ENCODE measurements around the gene DPEP3.
"Not testable (repeated sequence)": the region's sequence is repeated elsewhere in the genome, so short reads cannot be mapped to it uniquely, and the experiment has no call there.

DPEP3 gene

DNA sequence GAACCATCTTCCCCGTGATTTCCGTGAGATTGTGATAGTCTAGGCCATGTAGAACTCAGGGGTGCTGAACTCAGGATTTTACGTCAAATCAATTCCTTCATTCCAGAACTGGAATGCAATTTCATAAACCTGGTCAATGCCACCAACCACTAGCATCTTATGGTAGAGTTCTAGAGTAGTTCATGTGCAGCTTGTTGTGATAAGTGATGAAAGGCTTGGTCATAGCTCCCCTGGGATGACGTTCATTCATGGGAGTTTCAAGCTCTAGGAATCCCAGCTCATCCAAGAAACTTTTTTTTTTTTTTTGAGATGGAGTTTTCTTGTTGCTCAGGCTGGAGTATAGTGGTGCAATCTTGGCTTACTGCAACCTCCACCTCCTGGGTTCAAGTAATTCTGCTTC, 22.7 kb upstream of the DPEP3 start:
- TF ChIP-seq, protein P1, sequence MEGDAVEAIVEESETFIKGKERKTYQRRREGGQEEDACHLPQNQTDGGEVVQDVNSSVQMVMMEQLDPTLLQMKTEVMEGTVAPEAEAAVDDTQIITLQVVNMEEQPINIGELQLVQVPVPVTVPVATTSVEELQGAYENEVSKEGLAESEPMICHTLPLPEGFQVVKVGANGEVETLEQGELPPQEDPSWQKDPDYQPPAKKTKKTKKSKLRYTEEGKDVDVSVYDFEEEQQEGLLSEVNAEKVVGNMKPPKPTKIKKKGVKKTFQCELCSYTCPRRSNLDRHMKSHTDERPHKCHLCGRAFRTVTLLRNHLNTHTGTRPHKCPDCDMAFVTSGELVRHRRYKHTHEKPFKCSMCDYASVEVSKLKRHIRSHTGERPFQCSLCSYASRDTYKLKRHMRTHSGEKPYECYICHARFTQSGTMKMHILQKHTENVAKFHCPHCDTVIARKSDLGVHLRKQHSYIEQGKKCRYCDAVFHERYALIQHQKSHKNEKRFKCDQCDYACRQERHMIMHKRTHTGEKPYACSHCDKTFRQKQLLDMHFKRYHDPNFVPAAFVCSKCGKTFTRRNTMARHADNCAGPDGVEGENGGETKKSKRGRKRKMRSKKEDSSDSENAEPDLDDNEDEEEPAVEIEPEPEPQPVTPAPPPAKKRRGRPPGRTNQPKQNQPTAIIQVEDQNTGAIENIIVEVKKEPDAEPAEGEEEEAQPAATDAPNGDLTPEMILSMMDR (IDR thresholded peaks at IDR 0.05; ENCODE audit: low read depth, low read length, missing control alignments), result no peak
- DNase-seq (ENCODE audit: low read depth), result no peak
- no peak overlapping the region for H3K4me3 ChIP-seq (ENCODE audit: low read depth, low read length)
- in situ Hi-C loops (cut with HindIII; ENCODE audit: low sequenced_read_pairs), result loop anchor here (25.0 kb wide), 1 partner anchor 91 kb away; no protein-coding TSS in a partner anchor

DNA sequence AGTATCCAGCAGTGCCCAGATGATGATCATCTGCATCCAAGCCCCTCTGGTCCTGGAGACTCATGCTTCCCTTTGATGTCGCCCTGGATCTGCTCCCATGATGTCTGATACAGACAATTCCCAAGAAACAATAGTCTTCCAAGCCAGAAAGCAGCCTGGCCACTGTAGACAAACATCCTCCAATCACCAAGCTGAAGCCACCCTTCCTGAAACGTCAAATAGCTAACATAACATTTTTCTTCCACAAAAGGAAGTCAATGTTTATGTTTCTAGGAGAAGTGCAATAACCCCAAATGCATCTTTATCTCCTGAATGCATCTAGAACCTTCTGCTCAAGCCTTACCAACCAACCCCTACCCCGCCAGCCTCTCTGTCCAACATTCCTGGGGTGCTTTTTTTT, 20.2 kb upstream of the DPEP3 start:
- no peak overlapping the region for H3K4me3 ChIP-seq (ENCODE audit: low read depth, low read length)
- in situ Hi-C loops (cut with HindIII; ENCODE audit: low sequenced_read_pairs), result loop anchor here (25.0 kb wide), 1 partner anchor 88 kb away; no protein-coding TSS in a partner anchor
- no peak for DNase-seq (ENCODE audit: low read depth)
- TF ChIP-seq, protein P1 (IDR thresholded peaks at IDR 0.05; ENCODE audit: low read depth, low read length, missing control alignments), result no peak

DNA sequence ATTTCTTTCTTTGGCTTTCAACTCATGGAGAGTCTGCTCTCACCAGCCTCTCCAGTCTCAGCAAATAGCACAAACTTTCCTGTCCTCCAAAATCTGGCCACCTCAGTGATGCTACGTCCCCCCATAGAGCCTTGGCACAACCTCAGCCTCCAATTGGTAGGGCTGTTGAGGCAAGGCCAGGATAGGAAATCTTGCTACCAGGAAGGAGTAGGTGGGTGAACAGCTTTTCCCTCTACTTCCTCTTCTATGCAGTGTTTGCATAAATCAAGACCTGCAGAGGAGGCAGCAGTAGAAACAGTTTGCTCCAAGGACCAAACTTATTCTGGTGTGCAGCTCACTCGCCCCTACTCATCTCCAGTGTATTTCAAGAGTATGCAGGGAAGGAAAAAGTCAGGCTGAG, 19.7 kb upstream of the DPEP3 start:
- H3K4me3 ChIP-seq (ENCODE audit: low read depth, low read length), result no peak overlapping the region
- in situ Hi-C loops (cut with HindIII; ENCODE audit: low sequenced_read_pairs), result loop anchor here (25.0 kb wide), 1 partner anchor 88 kb away; no protein-coding TSS in a partner anchor
- DNase-seq (ENCODE audit: low read depth), result no peak
- TF ChIP-seq, protein P1 (IDR thresholded peaks at IDR 0.05; ENCODE audit: low read depth, low read length, missing control alignments), result no peak

DNA sequence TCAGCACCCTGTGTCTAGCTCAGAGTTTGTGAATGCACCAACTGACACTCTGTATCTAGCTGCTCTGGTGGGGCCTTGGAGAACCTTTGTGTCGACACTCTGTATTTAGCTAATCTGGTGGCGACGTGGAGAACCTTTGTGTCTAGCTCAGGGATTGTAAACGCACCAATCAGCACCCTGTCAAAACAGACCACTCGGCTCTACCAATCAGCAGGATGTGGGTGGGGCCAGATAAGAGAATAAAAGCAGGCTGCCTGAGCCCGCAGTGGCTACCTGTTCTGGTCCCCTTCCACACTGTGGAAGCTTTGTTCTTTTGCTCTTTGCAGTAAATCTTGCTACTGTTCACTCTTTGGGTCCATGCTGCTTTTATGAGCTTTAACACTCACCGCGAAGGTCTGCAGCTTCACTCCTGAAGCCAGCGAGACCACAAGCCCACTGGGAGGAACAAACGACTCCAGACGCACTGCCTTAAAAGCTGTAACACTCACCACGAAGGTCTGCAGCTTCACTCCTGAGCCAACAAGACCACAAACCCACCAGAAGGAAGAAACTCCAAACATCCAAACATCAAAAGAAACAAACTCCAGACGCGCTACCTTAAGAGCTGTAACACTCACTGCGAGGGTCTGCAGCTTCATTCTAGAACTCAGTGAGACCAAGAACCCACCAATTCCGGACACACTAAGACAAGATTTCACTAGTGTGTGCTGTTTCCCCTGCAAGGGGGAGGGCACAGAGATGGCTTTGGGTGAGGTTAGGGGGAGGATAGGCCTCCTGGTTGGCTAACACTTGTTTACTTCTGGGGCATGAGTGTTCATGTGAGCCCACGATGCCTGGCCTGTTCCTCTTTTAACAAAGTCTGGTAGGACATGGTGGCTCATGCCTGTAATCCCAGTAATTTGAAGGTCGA, 18.7 kb upstream of the DPEP3 start, which contains the start of gene DPEP2:
Gene DPEP2, minus strand, starts transcription at position 706 of the 910 bp plus-strand sequence. CDS start 6,272 bp downstream, outside the sequence.
- H3K4me3 ChIP-seq (ENCODE audit: low read depth, low read length); DNase-seq (ENCODE audit: low read depth); in situ Hi-C loops (cut with HindIII; ENCODE audit: low sequenced_read_pairs): not testable (repeated sequence)

DNA sequence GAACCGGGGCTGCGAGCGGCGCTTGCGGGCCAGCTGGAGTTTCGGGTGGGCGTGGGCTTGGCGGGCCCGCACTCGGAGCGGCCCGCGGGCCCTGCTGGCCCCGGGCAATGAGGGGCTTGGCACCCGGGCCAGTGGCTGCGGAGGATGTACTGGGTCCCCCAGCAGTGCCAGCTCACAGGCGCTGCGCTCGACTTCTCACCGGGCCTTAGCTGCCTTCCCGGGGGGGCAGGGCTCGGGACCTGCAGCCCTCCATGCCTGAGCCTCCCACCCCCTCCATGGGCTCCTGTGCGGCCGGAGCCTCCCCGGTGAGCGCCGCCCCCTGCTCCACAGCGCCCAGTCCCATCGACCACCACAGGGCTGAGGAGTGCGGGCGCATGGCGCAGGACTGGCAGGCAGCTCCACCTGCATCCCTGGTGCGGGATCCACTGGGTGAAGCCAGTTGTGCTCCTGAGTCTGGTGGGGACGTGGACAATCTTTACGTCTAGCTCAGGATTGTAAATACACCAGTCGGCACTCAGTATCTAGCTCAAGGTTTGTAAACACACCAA, 18.0 kb upstream of the DPEP3 start:
- DNase-seq (ENCODE audit: low read depth); in situ Hi-C loops (cut with HindIII; ENCODE audit: low sequenced_read_pairs); H3K4me3 ChIP-seq (ENCODE audit: low read depth, low read length): not testable (repeated sequence)

DNA sequence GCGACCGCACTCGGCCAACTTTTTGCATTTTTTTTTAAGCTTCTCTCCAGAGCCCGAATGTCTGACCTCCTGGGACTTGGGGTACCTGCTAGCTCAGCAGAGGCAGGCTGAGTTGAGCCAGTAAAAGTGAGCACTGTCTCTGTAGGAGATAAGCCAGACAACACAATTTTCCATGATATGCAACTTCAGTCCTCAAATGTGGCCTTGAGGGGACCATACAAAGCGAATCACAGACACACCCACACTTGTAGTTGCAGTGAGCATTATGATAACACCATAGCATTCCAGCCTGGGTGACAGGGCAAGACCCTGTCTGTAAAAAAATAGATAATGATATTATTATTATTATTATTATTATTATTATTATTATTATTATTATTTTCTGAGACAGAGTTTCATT, 16.4 kb upstream of the DPEP3 start:
- TF ChIP-seq, protein P1 (IDR thresholded peaks at IDR 0.05; ENCODE audit: low read depth, low read length, missing control alignments), result no peak
- no peak overlapping the region for H3K4me3 ChIP-seq (ENCODE audit: low read depth, low read length)
- no peak for DNase-seq (ENCODE audit: low read depth)
- in situ Hi-C loops (cut with HindIII; ENCODE audit: low sequenced_read_pairs), result no loop called here

DNA sequence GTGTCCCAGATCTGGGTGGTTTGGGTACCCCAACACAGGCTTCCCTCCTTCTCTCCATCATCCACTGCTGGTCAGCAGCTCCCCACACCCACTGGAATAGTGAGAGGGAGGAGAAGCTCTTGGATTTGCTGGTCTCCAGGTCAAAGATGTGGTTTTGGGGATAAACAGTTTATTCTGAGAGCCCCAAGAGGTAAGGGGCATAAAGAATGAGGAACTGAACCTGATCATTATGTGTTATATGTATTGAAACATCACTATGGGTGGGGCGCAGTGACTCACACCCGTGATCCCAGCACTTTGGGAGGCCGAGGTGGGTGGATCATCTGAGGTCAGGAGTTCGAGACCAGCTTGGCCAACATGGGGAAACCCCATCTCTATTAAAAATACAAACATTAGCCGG, 15.1 kb upstream of the DPEP3 start:
- no peak for DNase-seq (ENCODE audit: low read depth)
- in situ Hi-C loops (cut with HindIII; ENCODE audit: low sequenced_read_pairs), result no loop called here
- TF ChIP-seq, protein P1 (IDR thresholded peaks at IDR 0.05; ENCODE audit: low read depth, low read length, missing control alignments), result no peak
- no peak overlapping the region for H3K4me3 ChIP-seq (ENCODE audit: low read depth, low read length)

DNA sequence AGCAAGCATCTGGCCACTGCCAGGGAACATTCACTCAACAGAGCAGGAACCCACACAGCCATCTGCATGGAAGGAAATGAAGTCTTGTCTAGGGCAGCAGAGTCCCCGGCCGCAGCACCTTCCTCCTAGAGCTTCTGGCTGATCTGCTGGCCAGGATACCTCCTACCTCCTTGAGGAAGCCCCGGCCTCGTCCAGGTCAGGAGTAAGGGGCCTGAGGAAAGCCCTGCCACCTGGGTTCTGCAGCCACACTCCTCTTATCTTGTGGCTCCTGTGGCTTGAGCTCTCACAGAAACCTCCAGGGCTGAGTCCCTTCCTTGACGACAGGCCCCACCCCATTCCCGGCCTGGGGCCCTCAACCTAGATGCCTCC, 13.7 kb upstream of the DPEP3 start:
- H3K4me3 ChIP-seq (ENCODE audit: low read depth, low read length); in situ Hi-C loops (cut with HindIII; ENCODE audit: low sequenced_read_pairs): not testable (repeated sequence)

More for the DNA sequence above, 13.7 kb upstream of the DPEP3 start:
- DNase-seq (ENCODE audit: low read depth), result not testable (repeated sequence)

All from astrocyte of the cerebellum (primary cell).